Upper lobe of right lung (tissue), 1 donor: ENCODE results near the gene CERS6. TPM values are rescaled to one million over a fixed set of nuclear protein-coding genes. Genes with fewer than 3 reads are reported as not detected.

Experiments used
- ATAC-seq: fragments of 200-7000 bp; cut with Tn5 transposase; one replicate; pipeline ENCODE4 v1.9.1; 2020; ENCODE audit warnings: mild to moderate bottlenecking, moderate library complexity
- DNase-seq: peaks from one replicate; pipeline ENCODE4 v3.0.0-alpha.2; 2020
- H3K27ac ChIP-seq: fragments of 200-600 bp; one replicate; pipeline ENCODE4 v1.8.0; 2022
- H3K27me3 ChIP-seq: fragments of 200-600 bp; one replicate; pipeline ENCODE4 v1.8.0; 2022; ENCODE audit warnings: mild to moderate bottlenecking
- H3K36me3 ChIP-seq: fragments of 200-600 bp; one replicate; pipeline ENCODE4 v1.8.0; 2022
- H3K4me1 ChIP-seq: fragments of 200-600 bp; one replicate; pipeline ENCODE4 v1.8.0; 2022
- H3K4me3 ChIP-seq: fragments of 200-600 bp; one replicate; pipeline ENCODE4 v1.8.0; 2022; ENCODE audit warnings: mild to moderate bottlenecking
- H3K9me3 ChIP-seq: fragments of 200-600 bp; one replicate; pipeline ENCODE4 v1.8.0; 2022
- CTCF ChIP-seq: fragments of 200-600 bp; IDR thresholded peaks from one replicate; pipeline ENCODE4 v1.8.0; 2022; ENCODE audit warnings: antibody characterized with exemption
- intact Hi-C: fragments of 100-400 bp; cut with DNase I; formaldehyde crosslinking; loops from one replicate; pipeline ENCODE4 v1.11.0; 2022
- total RNA-seq: library from RNA; stranded (reverse); fragmentation: NEBNext Ultra II Directional; extraction: Animal tissue kit (Norgen Biotek cat#: 25700); gene quantifications from one replicate; pipeline ENCODE4 v1.2.1, GENCODE V29; 2021
- donor health status: DM: no; HTN: yes; CAD: no; lungs with severe emphysema.

Gene CERS6
- total RNA-seq, 1 donor from 2014 or later, result 17.8 TPM

- intact Hi-C loops, result no loop called here
- H3K9me3 ChIP-seq, result no peaks in the 10 kb centered on the region
- no peak overlapping the region for H3K4me3 ChIP-seq
- DNase-seq (no peak), ATAC-seq (no peak)
- H3K4me1 ChIP-seq, result no peaks in the 10 kb centered on the region
- H3K36me3 ChIP-seq, result no peaks in the 10 kb centered on the region
- H3K27ac ChIP-seq, result no peak overlapping the region
- no peaks in the 10 kb centered on the region for H3K27me3 ChIP-seq
- TF ChIP-seq CTCF, result no peak
Observed at GRCh38 chr2:168814939-168815907, 359.2 kb downstream of the CERS6 start.

GRCh38 chr2:168816369-168816768, 360.3 kb downstream of the CERS6 start:
- no peaks in the 10 kb centered on the region for H3K9me3 ChIP-seq
- TF ChIP-seq CTCF, result no peak

GRCh38 chr2:168819050-168819715, 363.1 kb downstream of the CERS6 start:
- Histone ChIP-seq H3K27me3 (no peaks in the 10 kb centered on the region), H3K36me3 (no peaks in the 10 kb centered on the region), H3K4me1 (no peaks in the 10 kb centered on the region), H3K9me3 (no peaks in the 10 kb centered on the region), H3K27ac (no peak overlapping the region), H3K4me3 (no peak overlapping the region)
- intact Hi-C loops, result no loop called here
- DNase-seq (no peak), ATAC-seq (no peak)
- no peak for TF ChIP-seq CTCF

More at GRCh38 chr2:168816369-168816768, 360.3 kb downstream of the CERS6 start:
- Histone ChIP-seq H3K36me3 (no peaks in the 10 kb centered on the region), H3K27me3 (no peaks in the 10 kb centered on the region), H3K4me1 (no peaks in the 10 kb centered on the region), H3K27ac (no peak overlapping the region), H3K4me3 (no peak overlapping the region)
- ATAC-seq (peak; percentile 30), DNase-seq (no peak)
- intact Hi-C loops, result no loop called here

GRCh38 chr2:168819829-168820489, 363.9 kb downstream of the CERS6 start:
- Histone ChIP-seq H3K27me3 (no peaks in the 10 kb centered on the region), H3K36me3 (no peaks in the 10 kb centered on the region), H3K27ac (no peak overlapping the region), H3K4me3 (no peak overlapping the region), H3K9me3 (no peaks in the 10 kb centered on the region), H3K4me1 (no peaks in the 10 kb centered on the region)
- no peak for DNase-seq
- TF ChIP-seq CTCF, result no peak
- intact Hi-C loops, result no loop called here
- ATAC-seq, result no peak

GRCh38 chr2:168821577-168821976, 365.5 kb downstream of the CERS6 start:
- Histone ChIP-seq H3K4me3 (no peak overlapping the region), H3K27me3 (no peaks in the 10 kb centered on the region), H3K9me3 (no peaks in the 10 kb centered on the region), H3K4me1 (no peaks in the 10 kb centered on the region), H3K27ac (no peak overlapping the region), H3K36me3 (no peaks in the 10 kb centered on the region)
- TF ChIP-seq CTCF, result no peak
- DNase-seq, result no peak
- intact Hi-C loops, result no loop called here
- ATAC-seq, result no peak
